ENCODE measurements around the gene AUTS2. TPM values are rescaled to one million over a fixed set of nuclear protein-coding genes. Genes with fewer than 3 reads are reported as not detected.
A peak's percentile ranks its signal among the peaks of the same experiment; 100 is the strongest.

Gene AUTS2
- total RNA-seq, 1 experiment from 2014 or later: 2.3 TPM

GRCh38 chr7:70770154-70770553 is 1171.9 kb downstream of the AUTS2 start:
- in situ Hi-C loops (cut with HindIII; ENCODE audit: low pct_unique_long_range_greater_than_20kb, low sequenced_read_pairs): no loop called here
- no peak for DNase-seq (ENCODE audit: low read depth)

GRCh38 chr7:70771451-70771850 is 1173.2 kb downstream of the AUTS2 start:
- in situ Hi-C loops (cut with HindIII; ENCODE audit: low pct_unique_long_range_greater_than_20kb, low sequenced_read_pairs): no loop called here

GRCh38 chr7:70772891-70773290 is 1174.6 kb downstream of the AUTS2 start:
- no peak for DNase-seq (ENCODE audit: low read depth)
- in situ Hi-C loops (cut with HindIII; ENCODE audit: low pct_unique_long_range_greater_than_20kb, low sequenced_read_pairs): no loop called here

More at GRCh38 chr7:70771451-70771850, 1173.2 kb downstream of the AUTS2 start:
- no peak for DNase-seq (ENCODE audit: low read depth)

GRCh38 chr7:70773406-70773805 is 1175.1 kb downstream of the AUTS2 start:
- DNase-seq (ENCODE audit: low read depth): no peak
- in situ Hi-C loops (cut with HindIII; ENCODE audit: low pct_unique_long_range_greater_than_20kb, low sequenced_read_pairs): no loop called here

- in situ Hi-C loops (cut with HindIII; ENCODE audit: low pct_unique_long_range_greater_than_20kb, low sequenced_read_pairs): no loop called here
- DNase-seq (ENCODE audit: low read depth): no peak
Observed at GRCh38 chr7:70774950-70775527, 1176.8 kb downstream of the AUTS2 start.

GRCh38 chr7:70775570-70776156 is 1177.4 kb downstream of the AUTS2 start:
- in situ Hi-C loops (cut with HindIII; ENCODE audit: low pct_unique_long_range_greater_than_20kb, low sequenced_read_pairs): no loop called here
- no peak for DNase-seq (ENCODE audit: low read depth)

- in situ Hi-C loops (cut with HindIII; ENCODE audit: low pct_unique_long_range_greater_than_20kb, low sequenced_read_pairs): no loop called here
- DNase-seq (ENCODE audit: low read depth): no peak
Observed at GRCh38 chr7:70776627-70777101, 1178.4 kb downstream of the AUTS2 start.

GRCh38 chr7:70777251-70777650 is 1179.0 kb downstream of the AUTS2 start:
- in situ Hi-C loops (cut with HindIII; ENCODE audit: low pct_unique_long_range_greater_than_20kb, low sequenced_read_pairs): no loop called here
- DNase-seq (ENCODE audit: low read depth): no peak

GRCh38 chr7:70778585-70778984 is 1180.3 kb downstream of the AUTS2 start:
- in situ Hi-C loops (cut with HindIII; ENCODE audit: low pct_unique_long_range_greater_than_20kb, low sequenced_read_pairs): no loop called here
- DNase-seq (ENCODE audit: low read depth): no peak

- DNase-seq (ENCODE audit: low read depth): no peak
- in situ Hi-C loops (cut with HindIII; ENCODE audit: low pct_unique_long_range_greater_than_20kb, low sequenced_read_pairs): no loop called here
Observed at GRCh38 chr7:70779321-70779720, 1181.0 kb downstream of the AUTS2 start.

GRCh38 chr7:70781922-70782311 is 1183.6 kb downstream of the AUTS2 start:
- in situ Hi-C loops (cut with HindIII; ENCODE audit: low pct_unique_long_range_greater_than_20kb, low sequenced_read_pairs): no loop called here
- no peak for DNase-seq (ENCODE audit: low read depth)

GRCh38 chr7:70782796-70783195 is 1184.5 kb downstream of the AUTS2 start:
- in situ Hi-C loops (cut with HindIII; ENCODE audit: low pct_unique_long_range_greater_than_20kb, low sequenced_read_pairs): no loop called here
- DNase-seq (ENCODE audit: low read depth): no peak

- in situ Hi-C loops (cut with HindIII; ENCODE audit: low pct_unique_long_range_greater_than_20kb, low sequenced_read_pairs): no loop called here
- no peak for DNase-seq (ENCODE audit: low read depth)
Observed at GRCh38 chr7:70785427-70785826, 1187.2 kb downstream of the AUTS2 start.

GRCh38 chr7:70786076-70786475 is 1187.8 kb downstream of the AUTS2 start:
- in situ Hi-C loops (cut with HindIII; ENCODE audit: low pct_unique_long_range_greater_than_20kb, low sequenced_read_pairs): no loop called here
- DNase-seq (ENCODE audit: low read depth): no peak

GRCh38 chr7:70787286-70787685 is 1189.0 kb downstream of the AUTS2 start:
- DNase-seq (ENCODE audit: low read depth): no peak
- in situ Hi-C loops (cut with HindIII; ENCODE audit: low pct_unique_long_range_greater_than_20kb, low sequenced_read_pairs): no loop called here

- in situ Hi-C loops (cut with HindIII; ENCODE audit: low pct_unique_long_range_greater_than_20kb, low sequenced_read_pairs): no loop called here
- no peak for DNase-seq (ENCODE audit: low read depth)
Observed at GRCh38 chr7:70787771-70788170, 1189.5 kb downstream of the AUTS2 start.

GRCh38 chr7:70788276-70788675 is 1190.0 kb downstream of the AUTS2 start:
- in situ Hi-C loops (cut with HindIII; ENCODE audit: low pct_unique_long_range_greater_than_20kb, low sequenced_read_pairs): no loop called here

GRCh38 chr7:70789481-70790214 is 1191.4 kb downstream of the AUTS2 start:
- no peak for DNase-seq (ENCODE audit: low read depth)
- in situ Hi-C loops (cut with HindIII; ENCODE audit: low pct_unique_long_range_greater_than_20kb, low sequenced_read_pairs): no loop called here

More at GRCh38 chr7:70788276-70788675, 1190.0 kb downstream of the AUTS2 start:
- DNase-seq (ENCODE audit: low read depth): peak; percentile 9

GRCh38 chr7:70790215-70791073 is 1192.2 kb downstream of the AUTS2 start:
- in situ Hi-C loops (cut with HindIII; ENCODE audit: low pct_unique_long_range_greater_than_20kb, low sequenced_read_pairs): no loop called here

More at GRCh38 chr7:70790215-70791073, 1192.2 kb downstream of the AUTS2 start:
- DNase-seq (ENCODE audit: low read depth): no peak
